HG03280 (cell line): ENCODE data around the gene UST.
A peak's percentile ranks its signal among the peaks of the same experiment; 100 is the strongest.

Source experiments
- ATAC-seq: cut with Tn5 transposase; IDR thresholded peaks from one replicate; pipeline ENCODE4 v1.9.1; 2021; ENCODE audit warnings: mild to moderate bottlenecking, moderate library complexity; ENCODE audit not compliant: unreplicated experiment

UST gene

DNA sequence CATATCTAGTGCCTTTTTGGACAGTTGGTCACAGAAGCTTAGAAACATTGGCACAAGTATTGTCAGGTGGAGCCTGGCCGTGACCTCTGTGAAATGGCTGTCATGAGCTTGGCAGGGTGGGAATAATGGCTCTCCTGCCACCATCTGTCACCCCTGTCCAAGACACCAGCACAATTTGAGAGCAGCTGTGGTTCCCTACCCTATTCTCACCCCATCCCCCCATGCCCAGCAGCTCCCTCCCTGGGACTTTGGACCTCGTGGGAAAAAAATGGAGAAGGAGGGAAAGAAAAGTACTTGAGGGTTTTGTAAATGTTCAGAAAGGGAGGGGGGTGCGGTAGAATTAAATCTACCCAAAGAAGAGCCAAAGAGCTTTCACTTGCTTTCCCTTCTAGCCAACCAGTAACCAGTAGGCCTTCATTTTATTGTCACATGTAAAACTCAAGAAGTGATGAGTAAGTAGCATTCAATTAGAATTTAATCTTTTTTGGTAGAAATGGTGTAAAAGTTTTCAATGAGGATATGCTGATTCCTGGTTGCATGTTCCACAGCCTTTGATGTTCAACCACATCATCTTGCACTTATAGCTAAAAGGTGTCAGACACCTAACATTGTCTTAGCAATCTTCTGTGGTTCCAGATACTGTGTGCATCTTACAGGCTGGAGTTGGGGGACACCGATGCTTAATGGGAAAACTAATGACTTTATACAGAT lies 307.2 kb downstream of the UST start:
- no peak for ATAC-seq

DNA sequence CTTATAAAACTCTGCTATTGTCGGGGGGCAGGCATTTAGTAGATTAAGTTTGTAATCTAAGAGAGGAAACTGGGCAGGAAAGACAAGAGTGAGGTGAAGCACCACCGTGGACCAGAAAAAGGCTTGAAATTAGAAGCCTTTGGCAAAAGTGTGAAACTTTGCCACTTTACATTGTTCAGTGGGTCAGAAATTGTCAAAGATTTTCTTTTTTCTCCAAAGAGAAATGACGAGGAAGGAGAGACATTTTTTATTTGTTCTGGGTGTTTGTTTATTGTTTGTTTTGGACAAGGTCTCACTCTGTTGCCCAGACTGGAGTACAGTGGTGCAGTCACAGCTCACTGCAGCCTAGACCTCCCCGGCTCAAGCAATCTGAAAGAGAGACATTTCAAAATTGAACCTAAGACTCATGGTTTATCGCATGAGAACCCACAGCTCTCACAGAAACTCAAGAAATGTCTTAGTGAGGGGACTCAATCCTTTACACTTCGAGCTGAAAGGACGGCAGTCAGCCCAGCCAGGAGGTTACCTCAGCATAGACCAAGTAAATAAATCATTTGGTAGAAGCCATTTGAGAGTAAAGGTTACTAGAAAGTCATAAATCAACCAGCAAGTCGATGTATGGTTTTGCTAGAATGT lies 307.8 kb downstream of the UST start:
- peak; percentile 79 for ATAC-seq

DNA sequence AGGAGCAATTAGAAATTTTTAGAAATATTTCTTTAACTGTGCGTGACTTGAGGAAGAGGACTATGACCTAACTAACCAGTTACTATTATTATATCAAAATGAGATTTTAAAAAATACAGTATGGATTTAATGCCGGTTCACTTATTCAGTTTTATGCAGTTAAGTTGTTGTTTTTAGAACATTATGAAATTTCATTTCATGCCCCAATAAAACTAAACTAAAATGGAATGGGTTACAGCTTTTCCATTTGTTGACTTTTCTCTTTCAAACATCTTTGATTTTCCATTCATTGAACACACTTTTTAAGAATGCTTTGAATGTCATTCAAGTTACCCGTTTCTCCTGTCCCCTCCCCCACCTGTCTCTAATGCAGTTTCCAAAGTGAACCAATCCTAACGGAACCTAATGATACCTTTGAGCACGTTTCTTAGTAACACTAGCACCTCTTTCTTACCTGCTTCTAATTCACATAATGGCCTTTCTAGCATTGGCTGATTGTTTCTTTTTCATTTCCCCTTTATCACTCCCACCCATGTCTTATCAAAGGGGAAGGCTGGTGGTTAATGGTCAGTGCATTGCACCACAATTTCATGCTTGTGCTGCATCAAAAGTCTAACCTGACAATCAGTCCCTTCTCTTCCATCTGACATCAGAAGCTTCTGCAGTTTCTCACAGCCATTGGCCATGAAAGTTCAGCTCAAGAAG lies 308.5 kb downstream of the UST start:
- peak; percentile 28 for ATAC-seq

DNA sequence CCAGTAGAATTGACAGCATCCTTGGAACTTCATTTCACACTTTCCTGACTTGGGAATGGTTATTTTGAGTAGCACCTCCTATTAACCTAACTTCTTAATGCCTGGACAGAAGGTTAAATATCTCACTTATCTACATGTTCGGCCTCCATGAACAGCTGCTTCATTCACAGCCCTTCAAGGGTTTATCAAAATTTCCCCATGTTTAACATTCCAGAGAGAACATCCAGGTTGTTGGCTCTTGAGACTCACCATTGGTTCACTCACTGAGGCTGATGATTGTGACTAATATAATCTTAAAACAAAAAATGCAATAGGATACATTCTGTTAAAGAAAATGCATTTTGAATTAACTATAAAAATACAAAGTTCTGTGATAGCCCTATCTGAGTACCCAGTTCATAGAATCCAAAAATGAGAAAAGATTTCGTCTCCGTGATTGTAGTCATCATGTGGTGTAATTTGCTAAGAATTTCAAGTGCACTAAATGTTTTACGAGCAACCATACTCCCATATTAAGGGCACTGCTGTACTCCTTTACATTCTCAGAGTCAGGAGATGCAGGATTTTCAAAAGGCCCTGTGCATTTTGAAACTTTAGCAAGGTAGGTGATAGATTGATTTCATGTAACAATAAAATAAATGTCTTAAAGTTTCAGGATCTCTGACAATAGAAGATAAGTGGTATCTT lies 310.1 kb downstream of the UST start:
- ATAC-seq, result no peak

DNA sequence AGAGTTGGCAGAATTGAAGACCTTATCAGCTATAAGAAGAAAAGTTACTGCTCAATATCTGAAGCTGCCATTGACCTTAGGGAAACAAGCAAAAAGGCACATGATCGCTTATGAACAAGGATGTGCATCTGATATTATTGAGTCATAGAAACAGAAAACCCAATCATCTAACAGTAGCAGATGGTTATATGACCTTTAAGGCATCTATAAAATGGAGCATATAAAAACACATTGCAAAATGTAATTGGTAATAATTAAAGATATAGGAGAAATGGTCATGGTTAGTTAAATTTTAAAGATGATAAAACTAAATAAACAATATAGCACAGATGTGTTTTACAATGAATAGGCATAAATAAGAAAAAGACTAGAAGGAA lies 310.6 kb downstream of the UST start:
- ATAC-seq, result no peak

DNA sequence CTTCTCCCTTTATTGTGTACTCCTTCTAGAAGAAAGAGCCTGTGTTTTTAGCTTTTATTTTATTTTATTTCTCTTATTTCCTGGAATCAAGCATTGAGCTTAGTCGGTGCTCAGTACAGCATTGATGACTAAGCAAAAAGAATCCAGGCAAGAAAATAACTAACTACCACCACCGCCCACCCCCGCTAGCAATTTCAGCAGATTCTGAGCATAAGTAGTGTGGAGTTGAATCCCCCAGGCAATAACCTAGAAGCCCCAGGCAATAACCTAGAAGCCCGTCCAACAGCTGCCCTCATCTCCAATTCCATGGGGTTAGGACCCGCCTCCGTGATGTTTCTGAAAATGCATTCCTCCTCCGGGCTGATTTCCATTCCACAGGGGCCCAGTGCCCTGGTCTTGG lies 312.7 kb downstream of the UST start:
- no peak for ATAC-seq

DNA sequence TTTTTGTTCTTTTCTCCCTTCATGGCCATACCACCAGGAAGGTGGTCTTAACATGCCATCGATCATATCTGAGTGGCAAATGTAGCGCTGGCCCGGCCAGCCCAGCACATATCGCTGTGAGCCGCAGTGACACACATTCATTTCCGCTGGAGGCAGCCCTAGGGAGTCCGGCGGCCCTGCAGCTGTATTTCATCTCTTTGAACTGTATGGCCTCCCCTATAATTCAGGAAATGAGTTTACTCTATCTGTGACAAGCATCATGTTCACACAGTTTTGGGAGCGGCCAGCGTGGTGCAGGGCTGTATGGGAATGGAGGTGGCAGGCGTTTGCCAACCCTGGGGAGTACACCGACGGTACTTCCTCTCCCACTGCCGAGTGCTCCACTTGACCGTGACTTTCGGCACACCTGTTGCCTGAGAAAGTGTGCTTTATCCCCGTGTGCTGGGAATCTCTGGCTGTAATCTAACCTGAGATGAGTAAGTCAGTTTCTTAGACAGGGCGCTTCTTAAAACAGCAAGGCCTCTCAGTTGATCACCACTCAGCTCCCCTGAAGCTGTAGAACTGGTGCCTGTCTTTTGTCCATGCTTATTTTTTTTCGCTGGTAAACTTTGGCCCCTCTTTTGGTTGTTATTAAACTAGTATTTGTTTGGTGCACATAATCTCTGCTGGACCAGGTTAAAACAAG lies 313.6 kb downstream of the UST start:
- peak; percentile 84 for ATAC-seq

DNA sequence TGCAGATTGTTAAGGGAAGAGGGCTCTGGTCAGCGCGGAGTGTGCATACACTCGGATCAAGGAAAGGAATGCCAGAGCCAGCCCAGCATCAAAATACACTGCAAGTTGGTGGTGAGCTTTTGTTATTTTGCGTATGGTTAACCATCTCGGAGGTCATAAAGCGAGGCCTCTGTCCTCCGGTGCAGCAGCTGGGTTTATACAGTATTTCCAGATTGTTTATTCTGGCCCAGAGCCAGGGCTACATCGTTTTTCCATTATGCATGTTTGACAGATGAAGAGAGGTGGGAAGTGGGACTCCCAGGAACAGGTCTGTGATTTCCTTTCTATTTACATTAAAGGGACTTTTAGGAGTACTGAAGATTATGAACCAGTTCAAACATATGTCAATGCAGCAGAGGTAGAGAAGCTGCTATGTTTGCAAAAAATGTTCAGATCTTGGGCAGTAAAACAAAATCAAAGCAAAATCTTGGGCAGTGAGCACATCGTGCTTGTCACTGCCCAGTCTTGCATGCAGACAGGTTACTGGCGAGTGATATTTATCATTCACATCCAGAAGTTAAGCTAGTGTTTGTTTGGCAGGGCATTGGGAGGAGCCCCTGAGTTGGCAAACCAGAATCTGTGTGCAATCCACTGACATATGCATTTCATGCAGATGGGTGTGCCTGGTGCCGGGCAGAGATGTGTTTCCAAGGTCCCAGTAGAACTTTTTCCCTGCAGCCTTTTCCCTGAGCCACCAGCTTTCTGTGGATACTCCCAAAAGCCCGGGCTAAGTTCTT lies 314.3 kb downstream of the UST start:
- ATAC-seq, result no peak

DNA sequence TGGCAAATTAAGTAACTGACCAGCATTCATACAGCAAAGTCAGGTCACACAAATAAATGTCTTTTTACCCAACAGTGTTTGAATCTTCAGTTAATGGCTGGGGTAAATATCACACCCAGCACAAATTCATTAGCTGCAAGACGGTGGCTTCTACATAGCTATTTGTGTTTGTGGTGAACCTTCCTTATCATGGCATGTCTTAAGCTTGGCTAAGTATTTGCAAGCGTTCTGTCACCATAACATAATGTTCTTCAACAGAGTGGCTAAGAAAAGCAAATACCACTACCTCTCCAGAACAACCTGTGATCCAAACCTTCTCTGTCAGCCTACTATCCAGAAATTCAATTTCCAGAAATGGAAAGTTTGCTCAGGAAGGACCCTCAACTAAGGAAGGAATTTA lies 315.1 kb downstream of the UST start:
- no peak for ATAC-seq

DNA sequence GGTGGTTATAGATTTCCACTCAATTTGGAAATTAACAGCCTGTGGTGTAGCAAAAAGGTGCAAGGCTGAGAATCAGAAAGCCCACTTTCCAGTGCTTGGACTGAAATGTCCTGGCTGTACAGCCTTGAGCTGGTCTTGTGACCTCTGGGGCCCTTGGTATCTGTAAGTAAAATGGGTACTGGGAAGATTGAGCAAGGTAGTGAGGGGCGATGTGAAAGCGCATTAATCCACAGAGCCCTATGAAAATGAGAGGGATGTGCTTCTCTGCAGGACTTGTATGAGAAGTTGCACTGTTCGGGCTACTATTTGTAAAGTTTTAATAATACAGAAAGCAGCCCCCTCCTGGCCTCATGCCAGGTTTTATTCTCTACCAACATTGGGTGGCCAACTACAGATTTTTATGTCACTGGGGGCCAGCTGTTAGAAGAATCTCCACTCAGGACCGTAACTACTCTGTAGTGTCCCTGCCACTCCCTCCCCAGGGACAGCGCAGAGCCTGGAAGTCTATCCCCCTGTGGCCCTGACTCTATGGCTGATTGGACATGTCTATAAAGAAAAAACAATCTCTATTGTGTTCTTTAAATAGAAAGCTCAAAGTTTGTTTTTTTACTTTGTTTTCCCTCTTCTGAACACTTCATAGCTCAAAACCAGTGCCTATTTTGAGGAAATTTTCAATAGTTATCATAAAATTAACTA lies 316.0 kb downstream of the UST start:
- ATAC-seq, result no peak

DNA sequence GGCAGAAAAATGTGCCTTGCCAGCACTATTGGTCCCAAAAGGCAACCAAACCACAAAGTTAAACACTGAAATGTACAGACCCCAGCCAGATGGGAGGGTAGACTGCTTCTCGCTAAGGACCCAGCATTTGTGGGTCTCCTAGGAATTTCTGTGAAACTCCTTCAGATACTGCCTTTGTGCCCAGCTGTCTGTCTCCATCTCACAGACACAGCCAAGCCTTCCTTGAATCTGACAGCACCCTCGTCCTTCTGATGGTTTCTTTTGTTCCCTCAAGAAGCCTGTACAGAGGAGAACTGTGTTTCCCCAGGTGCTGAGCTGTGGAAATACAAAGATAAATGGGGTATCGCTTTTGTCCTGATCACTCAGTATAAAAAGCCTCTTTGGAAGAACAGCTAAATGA lies 316.6 kb downstream of the UST start:
- ATAC-seq, result no peak

DNA sequence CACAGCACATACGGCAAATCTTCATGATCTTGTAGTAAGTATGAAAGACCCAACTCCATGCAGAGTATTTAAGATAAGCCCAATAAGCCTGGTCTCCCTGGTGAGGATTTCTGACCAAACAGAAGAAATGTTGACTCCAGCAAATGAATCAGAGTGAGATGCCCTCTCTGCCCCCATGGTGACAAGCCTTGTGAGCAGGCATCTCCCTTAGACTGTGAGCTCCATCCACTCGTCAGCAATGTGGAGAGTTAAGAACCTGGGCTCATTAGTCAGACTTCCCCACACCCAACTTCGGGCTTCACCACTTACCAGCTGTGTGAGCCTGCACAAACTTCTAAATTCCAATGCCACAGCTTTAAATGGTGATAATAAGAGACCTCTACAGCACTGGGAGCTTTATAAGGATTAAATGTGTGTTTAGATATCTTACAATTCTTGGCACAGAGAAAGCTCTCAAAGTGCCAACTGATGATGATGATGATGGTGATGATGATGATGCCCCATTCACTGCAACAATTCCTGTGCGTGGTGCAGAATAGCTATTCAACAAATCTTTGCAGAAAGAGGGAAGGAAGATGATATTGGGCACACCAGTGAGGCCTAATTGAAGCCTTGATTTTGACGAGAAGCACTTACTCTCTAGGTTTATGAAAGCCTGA lies 317.3 kb downstream of the UST start:
- ATAC-seq, result no peak

DNA sequence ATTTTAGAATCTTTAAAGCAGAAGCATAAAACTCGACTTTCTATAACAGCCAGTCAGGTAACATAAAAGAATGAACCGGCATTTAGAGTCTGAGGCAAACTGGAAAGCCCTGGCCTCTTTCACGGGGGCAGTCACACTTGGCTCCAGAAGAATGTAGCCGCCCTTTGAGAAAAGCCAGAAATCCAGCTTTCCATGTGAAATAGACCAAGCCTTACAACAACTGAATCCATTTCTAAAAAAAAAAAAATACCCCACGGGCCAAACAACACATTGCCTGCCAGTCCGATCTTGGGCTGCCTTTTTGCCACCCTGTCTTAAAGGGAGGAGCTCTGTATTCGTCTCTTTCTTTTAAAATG lies 317.8 kb downstream of the UST start:
- ATAC-seq, result no peak

DNA sequence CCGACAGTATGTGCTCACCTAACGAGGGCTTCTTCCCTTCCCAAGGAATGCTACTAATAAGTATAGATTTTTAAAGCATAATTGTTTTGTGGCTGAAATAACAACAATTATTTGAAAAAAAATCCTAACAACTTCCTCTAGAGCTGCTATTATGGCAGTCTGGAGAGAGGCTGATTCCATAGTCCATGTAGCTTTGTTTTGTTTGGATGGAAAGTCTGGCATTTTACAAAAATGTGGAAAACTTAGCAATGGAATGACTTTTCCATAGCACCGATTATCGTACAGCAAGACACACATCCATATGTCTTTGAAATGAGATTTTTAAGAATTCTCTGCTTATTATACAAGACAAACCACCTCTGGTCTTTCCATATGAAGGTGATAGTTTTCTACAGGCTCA lies 318.3 kb downstream of the UST start:
- ATAC-seq, result no peak

DNA sequence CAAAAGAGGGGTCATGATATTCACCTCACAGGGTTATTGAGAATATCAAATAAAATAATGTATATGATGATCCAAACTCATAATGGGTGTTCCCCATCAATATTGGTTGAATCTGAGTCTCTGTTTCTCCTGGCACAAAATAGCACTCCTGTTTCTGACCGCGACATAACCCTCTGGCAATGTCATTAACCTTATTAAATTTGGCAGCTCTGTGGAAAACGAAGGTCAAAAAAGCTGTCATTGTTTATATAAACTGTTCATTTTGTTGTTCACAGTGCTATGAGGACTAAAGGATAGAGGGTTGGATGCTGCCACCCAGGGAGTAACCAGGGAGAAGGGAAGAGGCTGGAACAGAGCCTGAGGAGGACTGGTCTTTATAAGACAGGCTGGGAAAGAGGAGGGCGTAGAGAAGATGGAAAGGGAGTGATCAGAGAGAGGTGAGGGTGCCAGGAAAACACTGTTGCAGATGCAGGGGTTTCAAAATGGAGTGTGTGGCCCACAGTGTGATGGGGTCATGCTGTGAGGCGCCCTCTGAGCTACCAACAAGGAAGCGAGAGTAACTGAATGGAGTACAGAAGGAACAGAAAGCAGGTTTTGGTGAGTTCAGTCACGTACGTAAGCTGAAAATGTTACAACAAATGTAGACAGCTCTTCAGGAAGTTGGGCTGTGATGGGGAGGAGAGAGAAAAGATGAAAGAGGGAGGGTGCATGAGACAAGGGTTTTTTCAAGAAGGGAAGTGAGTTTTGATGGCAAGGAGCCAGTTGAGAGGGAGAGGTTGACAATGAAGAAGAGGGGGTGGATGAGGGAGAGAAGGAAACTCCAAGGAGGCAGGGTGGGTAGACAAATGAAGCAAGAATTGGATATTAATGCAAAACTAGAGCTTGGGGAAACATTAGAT lies 319.1 kb downstream of the UST start:
- ATAC-seq, result peak; percentile 96

DNA sequence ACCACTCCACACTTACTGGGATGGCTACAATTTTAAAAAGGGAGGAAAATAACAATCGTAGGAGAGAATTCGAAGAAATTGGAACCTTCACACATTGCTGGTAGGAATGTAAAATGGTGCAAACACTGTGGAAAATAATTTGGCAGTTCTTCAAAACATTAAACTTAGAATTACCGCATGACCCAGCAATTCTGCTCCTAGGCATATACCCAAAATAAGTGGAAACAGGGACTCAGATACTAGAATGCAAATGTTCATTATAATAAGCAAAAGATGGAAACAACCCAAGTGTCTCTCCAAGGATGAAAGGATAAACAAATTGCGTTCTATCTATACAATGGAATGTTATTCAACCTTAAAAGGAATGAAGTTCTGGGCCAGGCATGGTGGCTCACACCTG lies 325.2 kb downstream of the UST start:
- no peak for ATAC-seq

DNA sequence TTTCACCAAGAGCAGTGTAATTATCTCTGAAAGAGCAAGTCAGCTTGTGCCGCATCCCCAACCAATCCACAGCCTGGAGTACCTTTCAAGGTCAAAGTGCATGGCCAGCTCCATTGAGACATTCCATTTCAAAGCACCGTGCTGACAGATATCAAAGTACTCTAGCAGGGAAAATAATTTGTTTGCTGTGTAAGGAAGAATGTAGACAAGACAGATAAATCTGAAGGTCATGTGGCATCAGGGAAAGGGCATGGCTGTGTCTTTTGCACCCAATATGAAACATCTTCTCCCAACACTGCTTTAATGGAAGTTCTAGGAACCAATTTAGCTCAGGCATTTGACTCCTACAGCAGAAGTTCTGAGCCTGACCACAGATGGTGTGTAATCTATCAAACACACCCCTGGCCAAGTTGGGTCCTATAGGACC lies 328.0 kb downstream of the UST start:
- no peak for ATAC-seq

DNA sequence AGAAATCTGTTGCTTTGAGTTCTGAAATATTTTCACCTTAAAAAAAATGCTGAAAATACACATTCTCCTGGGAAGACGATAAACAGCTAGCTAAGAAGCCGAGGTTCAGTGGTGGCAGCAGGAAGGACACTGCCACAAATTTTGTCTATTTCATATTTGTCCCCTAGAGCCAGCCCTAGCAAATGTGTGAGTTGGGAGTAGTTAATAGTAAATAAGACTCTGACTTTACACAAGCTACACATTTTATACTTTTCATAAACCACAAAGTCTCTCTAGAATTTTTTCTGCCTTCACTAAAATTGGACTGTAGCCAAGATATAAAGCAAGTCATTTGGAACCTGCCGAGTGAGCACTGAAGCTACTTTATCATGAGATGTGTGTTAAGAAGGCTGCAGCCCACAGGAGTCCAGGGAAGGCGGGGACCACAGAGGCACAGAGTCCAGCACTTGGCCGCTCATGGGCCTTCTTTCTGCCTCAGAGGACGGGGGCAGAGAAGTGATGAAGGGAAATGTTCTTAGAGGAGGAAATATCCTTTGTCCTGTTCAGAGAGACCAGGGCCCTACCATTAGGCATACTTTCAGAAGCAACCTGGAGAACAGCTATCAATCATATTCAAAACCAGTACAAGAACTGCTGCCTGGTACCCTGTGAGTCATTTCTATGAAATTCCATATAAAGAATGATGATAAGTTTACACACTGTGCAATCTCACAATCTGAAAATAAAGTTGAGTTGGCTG lies 329.0 kb downstream of the UST start:
- no peak for ATAC-seq
